ENCODE data around the gene CBLN4.

The CBLN4 gene

DNA sequence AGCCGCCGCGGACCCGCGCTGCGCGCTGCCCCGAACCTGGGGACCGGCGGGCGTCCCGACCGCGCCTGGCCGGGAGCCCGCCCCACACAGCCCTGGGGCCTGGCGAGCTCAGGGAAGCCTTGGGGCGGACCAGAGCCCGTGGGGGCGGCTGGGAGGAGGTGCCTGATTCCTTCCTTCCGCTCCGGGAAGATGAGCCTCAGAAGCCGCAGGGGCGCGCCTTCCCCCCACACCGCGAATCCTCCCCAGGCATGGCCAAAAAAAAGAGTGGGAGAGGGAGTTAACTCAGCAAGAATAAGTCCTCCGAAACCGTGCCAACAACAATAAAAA lies at the start of gene CBLN4:
CBLN4 (minus strand) TSS at position 131 of the 327 bp plus-strand sequence. CDS start 1,348 bp downstream, outside the sequence.
- no peak for DNase-seq (ENCODE audit: low read depth in 2 of 2)

DNA sequence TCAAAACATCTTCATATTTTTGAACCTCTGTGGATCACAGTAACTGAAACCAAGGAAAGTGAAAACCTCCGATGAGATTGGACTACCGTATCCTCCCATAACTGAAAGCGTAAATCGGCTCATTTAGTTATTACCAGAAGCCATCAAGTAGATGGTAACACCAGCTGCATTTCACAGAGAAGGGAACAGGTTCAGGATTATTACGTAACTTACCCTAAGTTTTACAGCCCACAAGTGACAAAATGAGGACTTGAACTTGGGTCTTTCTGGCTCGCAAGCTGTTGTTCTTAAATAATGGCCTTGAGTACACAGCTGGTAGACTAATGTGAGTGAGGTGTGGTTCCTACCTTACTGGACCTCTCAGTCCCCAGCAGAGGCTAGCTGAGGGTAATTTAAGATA lies 37.9 kb upstream of the CBLN4 start:
- no peak for DNase-seq (ENCODE audit: low read depth in 2 of 2)

DNA sequence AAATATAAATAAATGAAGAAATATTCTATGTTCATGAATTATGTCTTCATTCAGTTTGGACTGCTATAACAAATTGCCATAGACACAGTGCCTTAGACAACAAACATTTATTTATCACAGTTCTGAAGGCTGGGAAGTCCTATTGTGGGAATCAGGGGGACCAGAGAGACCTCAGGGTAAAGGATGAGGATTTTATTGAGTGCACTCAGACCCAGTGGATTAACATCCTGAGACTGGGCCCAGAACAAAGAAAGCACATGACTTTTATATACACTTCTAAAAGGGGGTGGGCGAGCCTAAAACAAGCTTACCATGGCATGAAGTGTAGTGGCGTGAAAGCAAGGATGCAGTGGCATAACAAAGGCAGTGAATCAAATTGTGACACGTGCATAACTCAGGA lies 26.9 kb upstream of the CBLN4 start:
- DNase-seq (ENCODE audit: low read depth in 2 of 2) = no peak

DNA sequence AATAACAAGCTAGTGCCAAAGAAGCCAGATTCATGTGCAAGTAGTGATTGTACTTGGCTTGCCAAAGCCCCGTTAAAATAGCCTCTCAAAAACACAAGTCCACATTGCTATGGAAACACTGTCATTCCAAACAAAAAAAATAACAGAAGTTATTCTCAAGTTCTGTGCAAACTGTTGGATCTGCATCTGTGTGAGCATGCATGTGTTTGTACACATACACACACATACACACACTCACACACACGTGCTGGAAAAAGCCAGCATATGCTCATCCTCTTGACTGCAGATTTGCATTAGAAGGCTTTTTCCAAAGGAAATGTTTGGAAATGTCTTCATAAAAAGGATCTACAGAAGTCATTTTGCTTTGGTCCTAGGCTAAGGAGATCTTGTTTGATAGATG lies 13.4 kb upstream of the CBLN4 start:
- DNase-seq (ENCODE audit: low read depth in 2 of 2) = no peak

DNA sequence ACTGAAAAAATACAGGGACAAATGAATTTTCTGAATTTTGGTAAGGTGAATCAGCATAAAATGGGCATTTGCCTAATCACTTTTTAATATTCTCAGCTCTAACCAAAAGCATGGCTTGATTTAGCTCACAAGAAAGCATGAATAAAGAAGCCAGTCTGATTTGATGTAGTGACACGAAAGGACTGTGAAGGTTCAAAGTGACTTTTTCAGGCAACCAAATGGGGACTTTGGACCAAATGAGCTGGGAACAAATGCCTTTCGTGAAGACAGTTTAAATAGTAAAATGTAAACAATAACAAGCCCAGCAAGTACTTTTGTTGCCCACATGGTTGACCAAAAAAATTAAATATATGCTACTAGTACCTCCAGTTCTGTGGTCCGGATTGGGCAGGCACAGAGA lies 12.9 kb upstream of the CBLN4 start:
- DNase-seq (ENCODE audit: low read depth in 2 of 2) = no peak

DNA sequence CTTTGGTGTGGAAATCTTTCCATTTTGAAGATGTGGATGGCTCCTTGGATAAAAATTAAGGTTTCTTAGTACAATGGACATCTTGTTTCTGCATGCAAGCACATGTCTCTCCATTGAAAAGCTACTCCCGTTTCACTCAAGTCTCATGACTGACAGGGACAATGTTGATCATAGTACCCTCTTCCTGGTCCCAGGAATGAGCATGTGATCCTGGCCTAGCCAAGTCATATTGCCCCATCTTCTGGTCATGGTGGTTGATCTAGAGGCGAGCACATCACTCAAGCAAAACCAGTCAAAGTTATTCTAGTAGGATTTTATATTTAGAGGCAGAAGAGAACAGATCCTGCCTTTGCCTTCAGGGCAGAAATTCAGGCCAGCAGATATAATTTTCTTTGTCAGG lies 12.2 kb upstream of the CBLN4 start:
- DNase-seq (ENCODE audit: low read depth in 2 of 2) = no peak

DNA sequence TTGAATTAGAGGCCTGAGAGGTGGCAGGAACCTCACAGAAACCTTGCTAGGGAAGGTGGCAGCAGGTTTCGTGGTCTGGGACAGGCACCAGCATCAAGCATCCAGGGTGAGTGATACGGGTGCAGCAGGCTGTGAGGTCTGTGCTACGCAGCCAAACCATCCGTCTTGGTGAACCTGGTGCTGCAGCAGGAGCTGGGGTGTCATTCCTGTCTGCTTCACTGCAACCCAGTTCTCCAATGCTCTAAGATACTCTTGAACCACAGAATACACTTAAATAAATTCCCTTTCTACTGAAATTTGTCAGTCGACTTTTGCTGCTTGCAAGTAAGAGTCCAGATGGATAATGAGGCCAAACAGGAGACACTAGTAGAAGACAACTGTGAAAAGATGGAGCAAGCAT lies 9.7 kb upstream of the CBLN4 start:
- no peak for DNase-seq (ENCODE audit: low read depth in 2 of 2)

DNA sequence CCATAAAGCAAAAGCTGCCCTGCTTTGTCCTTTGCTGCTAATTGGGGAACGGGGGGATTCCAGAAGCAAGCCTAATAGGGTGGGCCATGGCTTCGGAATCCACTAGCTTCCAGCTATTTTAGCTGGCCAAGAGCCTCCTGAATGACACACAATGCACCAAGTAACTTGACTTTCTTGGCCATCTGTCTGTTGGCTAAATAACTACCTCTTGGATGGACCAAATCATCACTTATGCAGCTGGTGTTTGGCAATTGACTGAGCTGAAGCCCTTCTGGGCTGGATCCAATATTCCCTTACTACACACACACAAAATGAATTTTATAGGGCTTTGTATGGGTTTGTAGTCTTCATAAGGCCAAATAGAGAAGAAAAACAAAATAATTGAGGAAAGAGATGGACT lies 8.8 kb upstream of the CBLN4 start:
- no peak for DNase-seq (ENCODE audit: low read depth in 2 of 2)

DNA sequence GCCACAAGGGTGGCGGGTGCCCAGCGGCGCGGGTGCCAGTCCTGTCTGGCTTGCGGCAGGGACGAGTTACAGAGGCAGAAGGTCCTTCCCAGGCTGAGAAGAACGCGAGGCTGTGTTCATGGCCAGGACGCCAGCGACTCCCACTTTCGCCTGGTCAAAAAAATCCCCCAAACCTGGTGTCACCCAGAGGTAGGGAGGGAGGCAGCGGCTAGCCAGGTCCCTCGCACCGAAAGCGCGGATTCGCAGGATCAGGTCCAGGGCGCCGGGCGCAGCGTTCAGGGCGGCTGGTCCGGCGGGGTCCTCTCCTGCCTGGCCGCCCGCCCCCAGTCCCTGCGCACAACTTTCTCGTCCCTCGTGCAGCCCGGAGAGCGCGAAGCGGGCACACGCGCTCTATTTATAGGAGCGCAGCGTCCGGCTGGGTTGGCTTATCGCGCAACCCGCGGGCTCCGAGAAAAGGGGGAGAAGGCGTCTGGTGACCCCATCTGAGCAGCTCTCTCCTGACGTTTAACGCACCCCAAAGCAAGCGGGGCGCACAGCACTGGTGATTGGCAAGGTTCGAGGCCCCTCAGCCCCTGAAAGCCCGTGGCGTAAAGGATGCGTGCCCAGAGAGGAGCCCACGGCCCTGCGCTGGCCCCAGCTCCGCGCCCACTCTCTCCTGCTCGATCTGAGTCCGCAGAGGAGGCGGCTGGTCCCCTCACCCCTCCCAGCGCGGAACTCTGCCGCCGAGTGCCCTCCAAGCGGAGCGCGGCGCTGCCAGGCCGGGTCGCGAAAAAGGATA lies 519 bp downstream of the CBLN4 start:
- DNase-seq (ENCODE audit: low read depth in 2 of 2) = no peak

DNA sequence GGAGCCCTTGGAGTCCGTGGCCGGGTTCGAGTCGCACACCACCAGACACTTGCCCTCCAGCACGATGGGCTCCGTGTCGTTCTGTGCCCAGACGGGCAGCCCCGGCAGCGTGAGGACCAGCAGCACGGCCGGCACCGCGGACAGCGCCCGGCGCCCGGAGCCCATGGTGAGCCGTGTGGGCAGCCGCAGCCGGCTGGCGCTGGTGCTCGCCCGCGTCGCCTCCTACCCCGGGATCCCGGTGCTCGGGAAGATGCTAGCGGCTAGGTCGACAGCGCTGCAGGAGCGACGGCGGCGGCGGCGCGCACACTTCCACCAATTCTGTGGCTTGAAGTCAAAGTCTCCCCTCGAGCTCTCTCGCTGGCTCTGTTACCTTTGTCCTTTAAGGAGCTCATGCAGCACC lies 1.3 kb downstream of the CBLN4 start:
- no peak for DNase-seq (ENCODE audit: low read depth in 2 of 2)

DNA sequence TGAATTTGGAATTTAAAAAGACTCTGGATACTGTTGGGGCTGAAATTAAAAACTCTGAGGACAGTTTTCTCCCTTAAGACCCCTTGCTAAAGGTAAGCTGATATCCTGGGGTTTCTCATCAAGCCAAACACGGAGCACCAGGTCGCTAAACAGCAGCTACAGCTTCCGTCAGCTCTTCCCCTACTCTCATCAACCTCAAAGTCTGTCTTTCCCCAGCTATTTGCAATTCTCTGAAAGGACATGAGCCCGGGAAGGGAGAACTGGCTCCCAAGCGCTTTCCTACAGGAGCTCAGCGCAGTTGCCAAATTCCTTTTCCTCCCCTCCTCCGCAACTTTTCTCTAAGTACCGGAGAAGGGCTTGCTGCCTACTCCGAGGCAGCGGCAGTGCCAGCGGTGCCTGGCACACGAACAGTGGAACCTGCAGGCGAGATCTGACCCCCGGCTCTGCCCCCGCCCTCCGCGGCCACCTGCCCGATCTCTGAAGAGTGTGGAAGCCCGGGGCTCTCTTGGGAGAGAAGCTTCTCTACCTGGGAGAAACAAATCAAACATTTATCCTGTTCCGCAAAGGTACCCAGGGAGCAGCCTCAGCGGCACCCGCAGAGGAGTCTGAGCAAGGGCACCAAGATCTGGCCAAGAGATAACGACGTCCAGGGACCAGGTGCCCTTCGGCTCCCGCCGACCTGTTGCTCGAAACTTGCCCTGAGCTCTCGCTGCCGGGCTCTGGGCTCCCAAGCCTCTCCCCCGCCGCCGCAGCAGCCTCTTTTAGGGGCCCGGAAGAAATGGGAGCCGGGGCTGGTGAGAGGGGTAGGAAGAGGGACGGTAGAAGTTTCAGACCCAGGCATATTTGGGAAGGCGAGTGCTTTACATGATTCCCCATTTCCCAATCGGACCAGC lies 2.2 kb downstream of the CBLN4 start:
- DNase-seq (ENCODE audit: low read depth in 2 of 2) = no peak

DNA sequence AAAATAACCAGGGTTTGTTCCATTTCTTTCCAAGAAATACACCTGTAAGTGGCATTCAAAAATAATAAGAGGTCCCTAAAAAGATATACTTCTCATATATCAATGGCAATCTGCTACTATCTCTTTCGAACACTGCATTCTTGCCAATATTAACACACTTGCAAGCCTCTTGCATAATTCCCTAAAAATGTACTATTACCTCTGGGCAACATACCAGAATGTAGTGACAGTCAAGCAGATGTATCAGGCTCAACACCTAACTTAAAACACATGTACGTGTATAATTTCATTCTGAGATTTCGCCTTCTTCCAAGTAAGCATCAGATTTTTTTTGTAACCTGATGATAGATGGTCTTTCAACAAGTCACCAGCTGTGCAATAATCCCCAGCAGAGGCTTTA lies 3.4 kb downstream of the CBLN4 start:
- no peak for DNase-seq (ENCODE audit: low read depth in 2 of 2)

DNA sequence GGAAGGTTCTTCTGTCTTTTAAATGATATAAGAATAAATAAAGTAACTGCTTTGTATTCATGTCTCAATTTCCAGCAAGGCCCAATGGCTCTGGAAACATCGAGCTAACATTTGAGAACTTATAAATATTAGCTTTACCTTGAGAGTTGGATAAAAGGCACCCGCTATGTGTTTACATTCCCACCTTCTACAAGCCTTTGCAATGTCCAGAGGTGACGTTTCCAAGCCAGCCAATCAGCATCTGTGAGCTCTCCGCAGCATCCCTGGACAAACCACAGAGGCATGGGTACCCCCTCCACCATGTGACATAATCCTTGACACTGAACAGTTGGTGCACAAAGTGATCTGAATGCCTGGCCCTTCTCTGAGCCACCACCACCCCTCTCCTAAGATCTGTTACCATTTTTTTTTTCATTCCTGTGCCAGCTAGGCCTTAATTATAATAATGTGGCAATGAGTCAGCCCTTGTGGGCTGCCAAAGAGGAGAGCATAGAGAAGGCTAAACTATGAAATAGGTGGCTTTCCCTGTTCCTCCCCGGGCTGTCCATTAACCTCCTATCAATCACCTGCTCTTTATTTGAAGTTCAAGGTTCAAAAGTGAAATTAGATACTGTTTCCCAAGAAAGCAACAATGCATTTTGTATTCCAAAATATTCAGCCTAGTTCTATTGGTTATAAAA lies 4.1 kb downstream of the CBLN4 start:
- no peak for DNase-seq (ENCODE audit: low read depth in 2 of 2)

DNA sequence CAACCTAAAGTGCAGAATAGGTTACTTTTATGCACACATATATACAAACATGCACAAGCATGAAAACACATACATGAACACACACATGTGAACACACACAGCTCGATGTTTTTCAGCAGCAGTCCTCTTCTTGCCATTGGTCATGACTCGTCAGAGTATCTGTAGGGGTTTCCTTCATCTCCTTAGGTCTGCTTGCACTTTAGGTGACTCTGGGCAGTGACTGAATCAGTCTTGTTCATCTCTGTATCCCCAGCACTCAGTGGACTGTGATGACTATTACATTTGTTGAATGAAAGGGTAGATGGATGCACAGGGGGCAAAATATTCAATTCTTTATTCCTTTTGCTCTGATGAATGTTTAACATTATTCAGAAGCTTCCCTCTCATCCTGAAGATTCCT lies 26.8 kb downstream of the CBLN4 start:
- no peak for DNase-seq (ENCODE audit: low read depth in 2 of 2)

DNA sequence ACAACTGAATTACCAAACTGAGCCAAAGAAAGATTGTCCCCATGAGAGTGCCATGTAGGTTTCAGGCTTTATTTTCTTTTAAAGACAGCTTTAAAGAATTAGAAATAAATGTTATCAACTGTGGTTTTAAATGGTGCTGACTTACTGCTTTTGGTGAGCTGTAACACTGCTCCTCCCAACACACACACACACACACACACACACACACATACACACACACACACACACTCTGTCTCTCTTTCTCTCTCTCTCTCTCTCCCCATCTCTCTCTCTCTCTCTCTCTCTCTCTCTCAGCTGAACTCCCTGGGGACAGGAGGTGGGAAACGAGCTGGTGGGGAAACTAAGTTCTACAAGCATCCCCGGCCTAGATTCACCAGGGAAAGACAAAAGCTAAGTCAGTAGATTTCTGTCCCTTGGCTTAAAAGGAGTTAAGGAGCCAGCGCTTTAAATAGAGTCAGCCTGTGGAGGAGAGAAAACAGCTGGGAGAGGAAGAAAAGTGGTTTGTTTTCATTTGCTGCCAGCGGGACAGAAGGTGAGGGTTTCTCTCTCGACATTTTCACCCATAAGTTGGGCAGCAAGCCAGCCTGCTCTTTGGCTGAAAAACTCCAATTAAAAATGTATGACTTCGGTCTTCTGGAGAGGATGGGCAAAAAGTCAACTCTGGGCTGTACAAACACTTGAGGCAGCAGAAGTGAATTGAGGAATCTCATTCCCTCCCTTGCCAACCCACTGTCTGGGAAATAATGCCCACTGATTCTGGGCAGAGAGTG lies 27.4 kb downstream of the CBLN4 start:
- no peak for DNase-seq (ENCODE audit: low read depth in 2 of 2)

DNA sequence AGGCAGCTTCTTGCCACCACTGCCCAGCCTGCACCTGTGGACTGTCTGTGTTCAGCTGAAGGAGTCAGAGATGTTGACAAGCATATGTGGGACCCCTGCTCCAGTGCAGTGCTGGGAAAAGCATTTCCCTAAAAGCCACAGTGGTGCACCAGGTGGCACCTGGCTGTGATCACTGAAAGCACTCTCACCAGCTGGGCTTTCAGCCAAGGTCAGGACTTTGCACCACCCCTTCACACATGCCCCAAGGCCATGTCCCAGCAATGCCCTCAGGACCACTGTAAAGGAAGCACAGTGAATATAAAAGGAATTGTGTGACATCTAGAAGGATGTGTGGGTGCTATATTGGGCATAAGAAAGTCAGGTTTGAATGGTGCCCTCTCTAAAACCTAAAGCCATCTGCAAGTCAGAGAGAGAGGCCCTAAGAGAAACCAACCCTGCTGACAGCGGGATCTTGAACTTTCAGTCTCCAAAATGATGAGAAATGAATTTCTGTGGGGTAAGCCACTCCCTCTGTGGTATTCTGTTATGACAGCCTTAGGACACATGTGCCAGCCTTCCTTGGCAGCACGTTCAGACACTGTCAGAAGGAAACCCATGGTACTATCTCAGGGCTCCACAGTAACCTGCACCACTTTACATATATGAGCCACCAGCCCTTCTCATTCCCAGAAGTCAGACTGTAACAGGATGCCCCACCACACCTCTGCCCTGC lies 30.7 kb downstream of the CBLN4 start:
- no peak for DNase-seq (ENCODE audit: low read depth in 2 of 2)

DNA sequence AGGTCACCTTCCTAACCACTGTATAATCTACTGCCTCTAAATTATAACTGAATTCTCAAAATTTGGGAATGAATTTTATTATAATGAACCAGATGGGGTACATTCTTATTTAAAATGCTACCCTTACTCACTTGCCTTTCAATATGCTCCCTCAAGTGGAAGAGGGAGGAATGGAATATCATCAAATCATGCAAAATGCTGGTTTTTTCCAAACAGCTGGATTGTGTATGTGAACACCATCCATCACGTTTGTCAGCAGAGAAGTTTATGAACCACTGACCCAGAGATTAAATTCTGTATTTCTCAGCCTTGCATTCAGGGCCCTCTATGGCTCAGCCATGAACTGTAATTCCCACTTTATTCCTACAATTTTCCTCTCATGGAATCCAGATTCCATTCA lies 40.5 kb downstream of the CBLN4 start:
- no peak for DNase-seq (ENCODE audit: low read depth in 2 of 2)

DNA sequence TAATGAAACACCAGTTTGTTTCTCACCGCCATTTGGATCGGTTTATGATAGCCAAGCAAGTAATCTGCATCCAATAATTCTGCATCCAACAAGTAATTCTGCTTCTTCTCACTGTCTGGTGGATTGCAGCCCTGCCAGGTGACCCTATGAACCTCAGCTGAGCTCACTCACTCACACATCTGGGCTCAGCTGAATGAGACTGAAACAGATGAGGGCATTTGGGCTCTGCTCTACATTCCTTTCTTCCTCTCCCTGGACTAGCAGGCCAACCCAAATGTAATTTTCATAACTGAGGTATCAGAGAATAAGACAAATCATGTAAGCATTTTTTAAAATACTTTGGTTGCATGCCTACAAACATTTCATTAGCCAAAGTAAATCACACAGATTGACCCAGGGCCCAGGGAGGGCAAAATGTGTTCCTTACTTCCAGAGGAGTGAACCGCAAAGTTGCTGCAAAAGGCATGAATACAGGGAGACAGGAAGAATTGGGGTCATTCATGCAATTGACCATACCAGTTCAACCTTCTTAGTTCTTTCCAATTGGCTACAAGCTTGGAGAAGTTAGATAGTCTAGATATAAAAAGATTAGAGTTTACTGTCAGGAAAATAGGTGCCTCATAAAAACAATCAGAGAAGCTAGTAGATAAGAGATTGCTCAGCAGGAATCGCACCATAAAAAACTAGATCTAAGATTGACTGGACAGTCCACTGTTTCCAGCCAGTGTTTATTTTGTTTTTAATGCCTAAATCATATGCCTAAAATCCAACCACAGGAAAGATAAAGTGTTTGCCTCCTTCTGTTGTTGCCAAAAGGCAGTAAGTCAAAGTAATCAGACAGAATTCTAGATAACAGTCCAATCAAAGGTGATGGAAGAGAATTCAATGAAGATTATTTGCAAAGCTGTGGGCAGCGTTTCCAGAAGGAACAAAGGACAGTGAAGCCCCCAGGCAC lies 43.7 kb downstream of the CBLN4 start:
- no peak for DNase-seq (ENCODE audit: low read depth in 2 of 2)

DNA sequence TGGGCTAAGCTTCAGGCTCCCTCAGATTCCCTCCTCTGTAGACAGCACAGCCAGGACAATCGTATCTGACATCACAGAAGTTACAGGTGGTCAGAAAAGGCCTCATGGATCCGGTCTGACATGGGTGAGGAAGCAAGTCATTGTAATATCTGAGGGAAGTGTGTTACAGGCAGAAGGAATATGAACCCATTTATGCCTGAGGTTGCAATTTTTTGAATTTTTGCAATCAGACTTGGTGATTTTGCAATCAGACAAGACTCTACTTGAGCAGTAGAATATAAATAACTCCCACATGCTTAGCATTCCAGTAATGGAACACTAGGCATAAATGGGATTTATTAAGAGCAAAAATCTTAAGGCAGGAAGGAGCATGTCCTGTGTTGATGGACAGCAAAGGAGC lies 52.1 kb downstream of the CBLN4 start:
- DNase-seq (ENCODE audit: low read depth in 2 of 2) = no peak

DNA sequence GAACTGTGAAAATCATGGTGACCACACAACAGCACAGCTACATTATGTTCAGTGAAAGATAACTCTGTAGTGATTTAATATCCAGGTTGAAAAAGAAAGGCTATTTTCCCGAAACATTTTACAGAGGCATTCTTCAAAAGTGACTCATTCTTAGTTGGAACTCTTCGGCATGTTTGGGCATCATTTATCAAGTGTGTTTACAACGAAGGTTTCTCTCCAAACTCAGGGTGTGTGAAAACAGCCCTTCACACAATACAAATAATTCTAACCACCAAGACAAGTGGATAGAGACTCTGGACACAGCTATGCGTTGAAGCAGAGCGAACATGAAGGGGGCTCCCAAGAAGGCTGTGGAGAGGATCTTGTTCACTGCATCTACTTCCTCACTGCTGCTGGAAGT lies 57.6 kb downstream of the CBLN4 start:
- DNase-seq (ENCODE audit: low read depth in 2 of 2) = no peak

Data from stimulated activated CD4-positive, alpha-beta T cell treated with anti-CD3 and anti-CD28 coated beads, Interleukin-1b, Interleukin-23, amount 100 ng/mL, for 4 hours (primary cell).